ENCODE data around the gene ABRACL.

Gene ABRACL

DNA sequence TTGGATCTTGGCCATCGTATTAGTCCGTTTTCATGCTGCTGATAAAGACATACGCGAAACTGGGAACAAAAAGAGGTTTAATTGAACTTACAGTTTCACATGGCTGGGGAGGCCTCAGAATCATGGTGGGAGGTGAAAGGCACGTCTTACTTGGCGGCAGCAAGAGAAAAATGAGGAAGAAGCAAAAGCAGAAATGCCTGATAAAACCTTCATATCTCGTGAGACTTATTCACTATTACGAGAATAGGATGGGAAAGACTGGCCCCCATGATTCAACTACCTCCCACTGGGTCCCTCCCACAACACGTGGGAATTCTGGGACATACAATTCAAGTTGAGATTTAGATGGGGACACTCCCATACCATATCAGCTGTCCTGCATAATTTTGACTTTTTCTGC, 20.4 kb upstream of the ABRACL start:
- Histone ChIP-seq H3K27me3 (replicated peaks) (no peaks in the 10 kb centered on the region), H3K27ac (no peak overlapping the region), H3K36me3 (replicated peaks) (no peaks in the 10 kb centered on the region), H3K4me3 (ENCODE audit: low read depth, low read length) (no peak overlapping the region)
- DNase-seq = no peak
- in situ Hi-C loops (cut with HindIII; ENCODE audit: low pct_ligation_motif_present, low sequenced_read_pairs) = no loop called here
- TF ChIP-seq, protein P1, sequence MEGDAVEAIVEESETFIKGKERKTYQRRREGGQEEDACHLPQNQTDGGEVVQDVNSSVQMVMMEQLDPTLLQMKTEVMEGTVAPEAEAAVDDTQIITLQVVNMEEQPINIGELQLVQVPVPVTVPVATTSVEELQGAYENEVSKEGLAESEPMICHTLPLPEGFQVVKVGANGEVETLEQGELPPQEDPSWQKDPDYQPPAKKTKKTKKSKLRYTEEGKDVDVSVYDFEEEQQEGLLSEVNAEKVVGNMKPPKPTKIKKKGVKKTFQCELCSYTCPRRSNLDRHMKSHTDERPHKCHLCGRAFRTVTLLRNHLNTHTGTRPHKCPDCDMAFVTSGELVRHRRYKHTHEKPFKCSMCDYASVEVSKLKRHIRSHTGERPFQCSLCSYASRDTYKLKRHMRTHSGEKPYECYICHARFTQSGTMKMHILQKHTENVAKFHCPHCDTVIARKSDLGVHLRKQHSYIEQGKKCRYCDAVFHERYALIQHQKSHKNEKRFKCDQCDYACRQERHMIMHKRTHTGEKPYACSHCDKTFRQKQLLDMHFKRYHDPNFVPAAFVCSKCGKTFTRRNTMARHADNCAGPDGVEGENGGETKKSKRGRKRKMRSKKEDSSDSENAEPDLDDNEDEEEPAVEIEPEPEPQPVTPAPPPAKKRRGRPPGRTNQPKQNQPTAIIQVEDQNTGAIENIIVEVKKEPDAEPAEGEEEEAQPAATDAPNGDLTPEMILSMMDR (IDR thresholded peaks at IDR 0.05; ENCODE audit: low read depth, low read length, missing control alignments) = no peak

DNA sequence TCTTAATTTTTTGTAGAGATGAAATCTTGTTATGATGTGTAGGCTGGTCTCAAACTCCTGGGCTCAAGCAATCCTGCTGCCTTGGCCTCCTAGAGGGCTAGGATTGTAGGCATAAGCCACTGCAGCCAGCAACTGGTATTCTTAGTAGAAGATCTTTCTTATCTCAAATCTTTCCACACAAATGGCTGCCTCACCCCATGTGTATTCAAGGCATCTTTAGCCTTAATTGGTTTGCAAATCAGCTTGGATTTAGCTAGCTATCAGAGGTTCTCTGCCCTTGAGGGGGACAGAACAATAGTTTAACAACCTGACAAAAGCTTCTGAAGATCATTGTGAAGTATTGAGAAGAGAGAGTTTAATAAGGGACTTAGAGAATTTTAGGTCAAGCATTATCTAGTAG, 17.9 kb upstream of the ABRACL start:
- in situ Hi-C loops (cut with HindIII; ENCODE audit: low pct_ligation_motif_present, low sequenced_read_pairs) = no loop called here
- H3K27me3 ChIP-seq (replicated peaks) = no peaks in the 10 kb centered on the region
- no peak for DNase-seq
- no peaks in the 10 kb centered on the region for H3K36me3 ChIP-seq (replicated peaks)
- H3K4me3 ChIP-seq (ENCODE audit: low read depth, low read length) = no peak overlapping the region
- H3K27ac ChIP-seq = no peak overlapping the region
- TF ChIP-seq, protein P1 (IDR thresholded peaks at IDR 0.05; ENCODE audit: low read depth, low read length, missing control alignments) = no peak

DNA sequence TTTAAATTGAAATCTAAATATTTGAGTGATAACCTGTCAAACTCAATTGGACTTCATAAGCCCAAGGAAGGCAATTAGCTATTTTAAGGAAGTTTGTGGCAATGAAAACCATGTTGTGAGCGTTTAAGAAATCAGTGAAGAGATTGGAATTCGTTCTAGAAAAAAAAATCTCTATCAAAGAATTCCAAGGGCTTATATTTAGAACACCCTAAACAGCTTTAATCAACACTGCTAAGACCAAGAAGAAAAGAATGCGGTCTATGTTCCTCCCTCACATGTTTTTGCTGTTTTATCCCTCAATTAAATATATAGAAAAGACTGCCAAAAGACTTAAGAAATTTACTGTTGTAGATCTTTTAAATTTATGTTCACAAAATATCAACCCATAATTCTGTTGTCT, 16.6 kb upstream of the ABRACL start:
- no peak overlapping the region for H3K27ac ChIP-seq
- TF ChIP-seq, protein P1 (IDR thresholded peaks at IDR 0.05; ENCODE audit: low read depth, low read length, missing control alignments) = no peak
- in situ Hi-C loops (cut with HindIII; ENCODE audit: low pct_ligation_motif_present, low sequenced_read_pairs) = no loop called here
- no peak for DNase-seq
- H3K4me3 ChIP-seq (ENCODE audit: low read depth, low read length) = no peak overlapping the region
- no peaks in the 10 kb centered on the region for H3K36me3 ChIP-seq (replicated peaks)
- H3K27me3 ChIP-seq (replicated peaks) = no peaks in the 10 kb centered on the region

DNA sequence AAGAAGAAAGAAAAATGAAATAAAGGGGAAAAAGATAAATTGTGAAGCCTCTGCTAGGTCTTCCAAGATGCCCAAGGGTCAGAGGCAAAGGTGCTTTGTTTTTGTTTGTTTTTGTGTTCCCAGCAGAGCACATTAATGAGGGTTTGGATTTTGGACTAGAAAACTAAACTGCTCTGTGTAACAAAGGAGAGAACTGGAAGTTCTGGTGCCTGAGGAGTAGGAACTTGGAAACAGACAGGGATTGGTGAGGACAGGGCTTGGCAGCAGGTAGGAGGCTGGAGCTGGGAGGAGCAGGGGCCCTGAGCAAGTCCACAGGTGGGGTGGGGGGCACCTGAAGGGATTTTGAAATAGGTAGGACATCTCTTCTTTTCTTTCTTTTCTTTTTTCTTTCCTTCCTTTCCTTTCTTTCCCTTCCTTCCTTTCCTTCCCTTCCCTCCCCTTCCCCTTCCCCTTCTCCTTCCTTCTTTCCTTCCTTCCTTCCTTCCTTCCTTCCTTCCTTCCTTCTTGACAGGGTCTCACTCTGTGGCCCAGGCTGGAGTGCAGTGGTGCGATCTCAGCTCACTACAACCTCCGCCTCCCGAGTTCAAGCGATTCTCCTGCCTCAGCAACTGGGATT, 15.3 kb upstream of the ABRACL start:
- Histone ChIP-seq H3K36me3 (replicated peaks) (no peaks in the 10 kb centered on the region), H3K4me3 (ENCODE audit: low read depth, low read length) (no peak overlapping the region), H3K27me3 (replicated peaks) (no peaks in the 10 kb centered on the region), H3K27ac (no peak overlapping the region)
- no peak for DNase-seq
- in situ Hi-C loops (cut with HindIII; ENCODE audit: low pct_ligation_motif_present, low sequenced_read_pairs) = no loop called here
- TF ChIP-seq, protein P1 (IDR thresholded peaks at IDR 0.05; ENCODE audit: low read depth, low read length, missing control alignments) = no peak

DNA sequence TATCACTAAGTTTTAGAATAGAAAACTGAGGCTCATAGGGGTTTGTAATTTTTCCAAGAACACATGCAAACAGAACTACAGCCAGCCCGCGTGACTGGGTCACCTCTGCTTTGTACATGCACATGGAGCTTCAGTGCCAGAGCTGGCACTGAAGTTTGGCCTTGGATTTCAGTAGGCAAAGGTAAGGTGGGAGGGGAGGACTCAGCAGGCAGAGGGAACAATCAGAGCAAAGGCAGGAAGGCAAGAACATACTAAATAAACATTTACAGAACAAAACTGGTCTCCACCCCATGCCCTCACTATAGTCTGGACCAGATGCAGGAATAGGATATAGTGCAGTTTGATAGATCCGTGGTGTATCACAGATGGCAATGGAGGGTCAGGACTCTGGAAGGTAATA, 13.6 kb upstream of the ABRACL start:
- Histone ChIP-seq H3K27me3 (replicated peaks) (no peaks in the 10 kb centered on the region), H3K4me3 (ENCODE audit: low read depth, low read length) (no peak overlapping the region), H3K27ac (no peak overlapping the region), H3K36me3 (replicated peaks) (no peaks in the 10 kb centered on the region)
- TF ChIP-seq, protein P1 (IDR thresholded peaks at IDR 0.05; ENCODE audit: low read depth, low read length, missing control alignments) = no peak
- in situ Hi-C loops (cut with HindIII; ENCODE audit: low pct_ligation_motif_present, low sequenced_read_pairs) = no loop called here
- DNase-seq = no peak

Measured in brain microvascular endothelial cell (primary cell).